ENCODE measurements around the gene FGFBP2.

- TF ChIP-seq USF2 (IDR thresholded peaks at IDR 0.05; ENCODE audit: borderline replicate concordance, low read depth, low read length), result no peak
- TF ChIP-seq YY1 (IDR thresholded peaks at IDR 0.05; ENCODE audit: low read depth, low read length), result no peak
- no peak for TF ChIP-seq SP1 (IDR thresholded peaks at IDR 0.05; ENCODE audit: low read depth, low read length)
- TF ChIP-seq POLR2A (IDR thresholded peaks at IDR 0.05; ENCODE audit: low read depth, low read length), result no peak
- no peak for TF ChIP-seq BRCA1 (IDR thresholded peaks at IDR 0.05; ENCODE audit: low read depth, low read length)
- TF ChIP-seq CREB1 (IDR thresholded peaks at IDR 0.05; ENCODE audit: low read depth), result no peak
- TF ChIP-seq SIX5 (IDR thresholded peaks at IDR 0.05; ENCODE audit: low read depth, low read length, severe bottlenecking), result no peak
- no peak for TF ChIP-seq ETV6 (conservative IDR thresholded peaks at IDR 0.05 in 1 of 2, IDR thresholded peaks at IDR 0.05 in 1 of 2; ENCODE audit: borderline replicate concordance in 1 of 2, low read depth in 1 of 2)
- no peak for TF ChIP-seq GATAD2B (conservative IDR thresholded peaks at IDR 0.05; ENCODE audit: low read depth)
- no peak for TF ChIP-seq KLF5 (IDR thresholded peaks at IDR 0.05; ENCODE audit: partially characterized antibody)
These were observed 44.6 kb upstream of the FGFBP2 start for GRCh38 chr4:16007471-16008095.

All from GM12878 (cell line).